Amniotic epithelial cell (primary cell): ENCODE results near the gene KCNQ2.

Source experiments
- DNase-seq: peaks from one replicate; pipeline ENCODE4 v3.0.0-alpha.2; 2010; ENCODE audit warnings: low read depth

KCNQ2 gene

DNA sequence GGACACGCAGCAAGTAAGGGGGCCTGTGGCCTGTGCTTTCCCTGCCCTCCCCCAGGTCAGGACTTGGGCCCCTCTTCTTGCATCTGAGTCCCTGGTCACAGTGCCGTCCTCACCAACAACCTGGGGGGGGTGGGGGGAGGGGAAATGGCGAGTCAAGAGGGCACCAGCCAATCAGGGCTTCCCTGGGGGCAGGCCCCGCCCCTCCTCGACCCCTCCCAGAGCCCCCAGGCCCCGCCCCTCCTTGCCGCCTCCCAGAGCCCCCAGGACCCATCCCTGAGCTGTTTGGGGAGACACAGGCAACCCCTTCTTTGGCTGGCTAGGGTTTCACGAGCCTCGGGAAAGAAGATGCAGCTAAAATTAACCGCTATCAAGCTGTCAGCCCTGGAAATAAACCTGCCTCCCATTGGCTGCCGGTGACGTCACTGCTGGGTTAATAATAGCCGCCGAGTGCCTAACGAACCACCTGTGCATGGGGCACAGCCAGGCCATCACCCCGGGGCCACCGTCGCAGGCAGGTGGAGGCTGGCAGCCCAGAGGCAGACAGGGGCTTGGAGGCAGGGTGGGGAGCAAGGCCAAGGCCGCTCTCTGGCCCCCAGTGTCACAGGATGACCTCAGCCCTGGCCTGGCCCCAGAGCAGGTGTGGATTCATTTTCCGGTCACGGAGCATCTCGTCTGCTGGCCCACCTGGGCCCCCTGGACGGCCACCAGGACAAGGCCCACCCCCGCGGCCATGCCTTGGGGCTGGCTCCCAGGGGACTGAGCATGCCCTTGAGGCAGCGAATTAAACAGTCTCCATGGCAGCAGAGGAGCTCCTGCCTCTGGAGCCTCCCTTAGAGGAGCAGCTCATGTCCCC, 29.6 kb upstream of the KCNQ2 start:
- DNase-seq: no peak

- DNase-seq: no peak
Observed at GRCh38 chr20:63500902-63501817, 28.7 kb upstream of the KCNQ2 start.

DNA sequence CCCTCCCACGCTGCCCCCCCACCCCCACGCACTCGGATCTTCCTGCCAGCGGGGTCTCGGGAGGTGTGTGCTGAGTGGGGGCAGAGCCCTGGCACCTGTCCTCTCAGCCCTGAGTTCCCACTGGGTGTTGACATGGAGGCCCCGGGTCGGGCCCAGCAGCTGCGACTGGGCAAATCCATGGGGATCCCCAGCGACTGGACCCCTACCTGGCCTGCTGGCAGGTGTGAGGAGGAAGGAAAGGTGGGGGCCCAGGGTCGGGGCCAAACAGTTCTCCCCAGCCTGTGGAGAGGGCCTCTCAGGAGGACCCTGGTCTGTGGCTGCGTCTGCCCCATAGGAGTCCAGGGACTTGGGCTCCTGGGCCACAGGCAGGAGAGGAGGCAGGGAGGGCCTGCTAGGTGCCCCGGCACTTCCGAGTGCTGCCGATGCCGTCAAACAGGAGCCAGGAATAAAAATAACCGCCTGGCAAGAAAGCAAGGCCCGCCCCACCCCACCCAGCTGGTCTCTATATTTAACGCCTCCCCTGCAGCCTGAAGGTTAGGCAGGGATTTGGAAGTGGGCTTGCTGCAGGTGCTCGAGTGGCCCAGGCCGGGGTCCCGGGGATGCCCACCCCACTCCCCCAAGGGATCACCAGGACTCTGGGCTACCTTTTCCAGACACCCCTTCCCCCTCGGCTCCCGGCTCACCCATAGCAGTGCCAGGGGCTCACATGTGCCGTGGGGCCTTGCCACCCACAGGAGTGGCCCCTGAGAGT, 27.9 kb upstream of the KCNQ2 start:
- no peak for DNase-seq

DNA sequence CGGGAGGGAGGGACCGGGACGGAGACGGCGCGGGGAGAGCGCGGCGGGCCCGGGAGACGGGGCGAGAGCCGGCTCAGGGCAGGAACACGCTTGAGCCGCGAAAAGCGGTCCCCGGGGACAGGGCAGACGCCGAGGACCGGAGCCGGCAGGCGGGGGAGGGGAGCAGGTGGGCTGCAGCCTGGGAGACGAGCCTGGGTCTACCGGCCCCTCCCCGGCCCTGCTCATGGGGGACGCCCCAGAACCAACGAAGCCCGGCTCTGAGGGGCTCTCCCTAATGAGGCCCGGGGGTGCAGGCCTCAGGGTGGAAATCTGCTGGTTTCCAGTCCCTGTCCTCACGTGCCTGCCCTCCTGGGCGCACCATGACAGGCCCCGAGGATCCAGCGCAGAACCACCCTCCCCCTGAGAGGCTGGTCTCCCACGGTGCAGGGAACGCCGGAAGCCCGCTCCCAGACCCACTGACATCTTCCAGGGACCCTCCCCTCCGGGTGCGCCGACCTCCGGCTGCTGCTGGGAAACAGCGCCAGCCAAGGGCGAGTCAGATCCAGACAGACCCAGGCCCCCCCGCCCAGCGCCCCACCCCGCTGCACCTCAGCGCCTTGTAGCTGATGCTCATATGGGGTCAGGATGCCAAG, 27.0 kb upstream of the KCNQ2 start:
- no peak for DNase-seq

DNA sequence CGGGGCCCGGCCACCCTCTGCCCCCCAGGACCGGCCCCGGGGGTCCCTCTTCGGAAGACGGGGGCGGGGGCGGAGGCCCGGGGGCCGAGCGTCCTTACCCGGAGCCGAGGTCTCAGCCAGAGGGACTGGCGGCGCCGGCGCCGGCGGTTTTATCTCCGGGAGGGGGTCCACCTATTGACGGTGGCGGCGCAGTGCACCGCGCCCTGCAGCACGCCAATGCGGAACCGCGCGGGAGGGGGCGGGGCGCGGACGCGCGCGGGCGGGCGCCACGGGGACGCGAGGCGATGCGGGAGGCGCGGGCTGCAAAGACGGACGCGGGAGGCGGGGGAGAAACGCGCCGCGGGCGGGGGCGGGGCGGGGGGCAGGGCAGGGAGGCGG, 26.5 kb upstream of the KCNQ2 start, which contains the start of gene EEF1A2:
TSS of gene EEF1A2 (minus strand) at position 124 of the 378 bp plus-strand sequence. CDS start 1,320 bp downstream, outside the sequence.
- no peak for DNase-seq

GRCh38 chr20:63497946-63498935, 25.8 kb upstream of the KCNQ2 start:
- DNase-seq: no peak

DNA sequence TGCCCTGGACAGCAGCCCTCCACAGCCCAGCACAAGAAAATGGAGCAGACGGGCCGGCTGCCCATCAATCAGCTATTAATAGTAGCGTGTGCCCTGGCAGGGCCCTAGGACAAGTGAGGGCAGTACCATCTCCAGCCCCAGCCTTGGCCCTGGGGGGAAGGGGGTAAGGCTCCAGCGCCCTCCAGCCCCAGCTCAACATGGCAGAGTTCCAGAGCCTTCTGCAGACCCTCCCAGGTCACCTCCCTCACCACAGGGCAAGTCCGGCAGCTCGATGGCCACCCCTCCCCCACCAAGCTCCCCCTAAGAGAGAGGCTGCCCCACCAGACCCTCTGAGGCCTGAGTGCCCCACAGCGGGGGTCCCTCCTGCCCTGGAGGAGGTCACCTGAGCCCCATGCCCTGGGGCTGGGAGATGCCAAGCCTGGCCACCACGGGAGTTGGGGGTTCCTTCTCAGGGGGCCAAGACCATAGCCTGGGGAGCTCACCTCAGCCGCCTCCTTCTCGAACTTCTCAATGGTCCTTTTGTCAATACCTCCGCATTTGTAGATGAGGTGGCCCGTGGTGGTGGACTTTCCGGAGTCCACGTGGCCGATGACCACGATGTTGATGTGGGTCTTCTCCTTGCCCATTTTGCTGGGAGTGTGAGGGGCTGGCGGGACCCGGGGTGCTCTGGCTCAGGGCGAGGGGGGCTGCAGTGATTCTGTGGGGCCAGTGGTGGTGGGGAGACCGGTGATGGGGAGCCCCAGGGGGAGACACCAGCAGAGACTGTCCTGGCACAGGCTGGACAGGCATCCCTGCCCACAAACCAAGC, 24.9 kb upstream of the KCNQ2 start:
- no peak for DNase-seq

- DNase-seq: no peak
Observed at GRCh38 chr20:63496596-63497120, 24.2 kb upstream of the KCNQ2 start.

GRCh38 chr20:63495741-63496595, 23.5 kb upstream of the KCNQ2 start:
- DNase-seq: peak; percentile 20

DNA sequence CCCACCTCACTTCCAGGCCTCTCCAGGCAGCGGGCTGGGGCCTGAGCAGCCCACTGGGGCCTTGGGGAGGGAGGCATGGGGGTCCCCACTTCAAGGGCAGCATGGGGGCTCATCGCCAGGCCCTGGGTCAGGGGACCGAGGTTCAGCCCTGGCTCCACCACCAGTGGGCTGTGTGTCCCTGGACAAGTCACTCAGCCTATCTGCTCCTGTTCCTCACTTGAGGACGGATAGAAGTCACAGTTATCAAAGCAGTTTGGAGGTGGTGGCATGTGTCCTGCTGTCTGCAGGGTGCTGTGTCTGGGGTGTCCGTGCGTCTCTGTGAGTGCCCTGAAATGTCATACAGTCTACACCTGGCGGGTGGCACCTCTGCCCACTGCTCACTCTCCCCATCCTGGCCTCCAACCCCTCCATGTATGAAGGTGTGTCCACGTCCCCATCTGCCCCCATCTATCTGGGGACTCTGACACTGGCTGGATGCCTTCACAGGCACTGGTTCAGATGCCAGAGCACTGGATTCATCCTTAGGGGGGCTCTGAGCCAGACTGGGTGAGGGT, 22.8 kb upstream of the KCNQ2 start:
- no peak for DNase-seq

- DNase-seq: no peak
Observed at GRCh38 chr20:63494420-63495166, 22.1 kb upstream of the KCNQ2 start.

DNA sequence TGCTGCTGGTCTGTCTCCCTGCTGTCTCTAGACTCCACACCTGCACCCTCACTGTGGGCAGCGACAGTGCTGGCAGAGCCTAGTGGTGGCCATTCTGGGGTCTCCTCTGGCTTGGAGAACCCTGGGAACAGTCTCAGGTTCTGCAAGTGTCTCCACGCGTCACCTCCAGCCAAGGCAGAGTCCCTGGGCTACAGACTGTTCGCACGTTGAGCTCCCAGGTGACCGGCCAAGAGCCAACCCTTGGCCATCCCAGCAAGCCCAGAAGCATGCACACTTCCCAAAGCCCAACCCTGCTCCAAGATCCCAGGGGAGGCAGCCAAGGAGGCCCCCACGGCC, 21.6 kb upstream of the KCNQ2 start:
- no peak for DNase-seq

- DNase-seq: no peak
Observed at GRCh38 chr20:63493563-63494020, 21.1 kb upstream of the KCNQ2 start.

GRCh38 chr20:63492982-63493381, 20.5 kb upstream of the KCNQ2 start:
- no peak for DNase-seq

GRCh38 chr20:63492518-63492917, 20.1 kb upstream of the KCNQ2 start:
- DNase-seq: no peak

DNA sequence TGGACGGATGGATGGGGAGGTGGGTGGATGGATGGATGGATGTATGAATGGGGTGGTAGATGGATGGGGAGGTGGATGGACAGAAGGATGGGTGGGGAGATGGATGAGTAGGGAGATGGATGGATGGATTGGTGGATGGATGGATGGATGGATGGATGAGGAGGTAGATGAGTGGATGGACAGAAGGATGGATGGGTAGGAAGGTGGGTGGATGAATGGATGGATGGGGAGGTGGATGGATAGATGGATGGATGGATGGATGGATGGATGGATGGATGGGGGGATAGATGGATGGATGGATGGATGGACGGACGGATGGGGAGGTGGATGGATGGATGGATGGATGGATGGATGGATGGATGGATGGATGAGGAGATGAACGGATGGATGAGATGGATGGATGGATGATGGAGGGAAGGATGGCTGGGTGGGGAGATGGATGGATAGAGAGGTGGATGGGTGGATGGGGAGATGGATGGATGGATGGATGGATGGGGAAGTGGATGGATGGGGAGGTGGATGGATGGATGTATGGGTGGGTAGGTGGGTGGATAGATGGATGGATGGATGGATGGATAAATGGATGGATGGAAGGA, 19.3 kb upstream of the KCNQ2 start:
- no peak for DNase-seq

- DNase-seq: no peak
Observed at GRCh38 chr20:63491078-63491477, 18.6 kb upstream of the KCNQ2 start.
